Adrenal gland (tissue), 12 donors: ENCODE data around the gene ZBTB7C. TPM values are rescaled to one million over a fixed set of nuclear protein-coding genes. Genes with fewer than 3 reads are reported as not detected.

Experiments used
- DNase-seq, 7 donors: peaks; one replicate each; pipeline ENCODE4 v3.0.0-alpha.2; 2019 to 2020
- H3K27ac ChIP-seq, 5 donors: fragments of 200-600 bp; sonication (generic) in 4 of 5; 1 replicate in 3 of 5; 2 replicates in 2 of 5; pipeline versions ENCODE4 v1.5.1 to v1.8.0; 2016 to 2020; ENCODE audit warnings: mild to moderate bottlenecking in 1 of 5
- H3K27me3 ChIP-seq: fragments of 200-600 bp; 2 replicates; pipeline ENCODE4 v1.8.0; 2021
- H3K36me3 ChIP-seq, 2 donors: fragments of 200-600 bp; replicated peaks in 1 of 2; 1 replicate in 1 of 2; 2 replicates in 1 of 2; pipeline versions ENCODE4 v1.5.1 to v1.8.0; 2018 to 2022
- H3K4me1 ChIP-seq, 2 donors: fragments of 200-600 bp; replicated peaks in 1 of 2; 1 replicate in 1 of 2; 2 replicates in 1 of 2; pipeline versions ENCODE4 v1.5.1 to v1.8.0; 2018 to 2021
- H3K4me3 ChIP-seq, 4 donors: fragments of 200-600 bp; sonication (generic) in 3 of 4; one replicate each; pipeline ENCODE4 v1.5.1; 2016 to 2018
- H3K9me3 ChIP-seq, 3 donors: fragments of 200-600 bp; sonication (generic) in 1 of 3; replicated peaks in 1 of 3; 1 replicate in 2 of 3; 2 replicates in 1 of 3; pipeline versions ENCODE4 v1.5.1 to v1.8.0; 2016 to 2021
- POLR2A ChIP-seq, 2 donors: fragments of 450-650 bp; IDR thresholded peaks; one replicate each; pipeline ENCODE4 v1.6.1; 2017; ENCODE audit warnings: antibody characterized with exemption in 2 of 2, mild to moderate bottlenecking in 2 of 2, moderate library complexity in 1 of 2
- WGBS, 4 donors: extraction: QIAGEN DNeasy Blood & Tissue Kit in 2 of 4; methylation state at CpG; one replicate each; pipeline versions ENCODE4 v1.1.5 to v1.1.7; 2013 to 2017; 5-methylcytosine and 5-hydroxymethylcytosine counted together
- intact Hi-C, 2 donors: fragments of 100-400 bp; cut with DNase I; formaldehyde crosslinking; loops; one replicate each; pipeline versions ENCODE4 v1.14.1 to v1.15.0; 2022 to 2023
- polyA plus RNA-seq, 3 donors: library from polyadenylated mRNA; stranded (reverse); fragments of 200-250 nt in 2 of 3; fragments of 350-450 nt in 1 of 3; fragmentation: Illumina TruSeq in 1 of 3; extraction: RNeasy Lipid Tissue Mini Kit (QIAGEN cat#74804) in 1 of 3; gene quantifications; one replicate each; pipeline ENCODE4 v1.2.3, GENCODE V29; 2013 to 2014
- total RNA-seq, 9 donors: library from RNA; depleted of rRNA in 4 of 9; stranded (reverse); fragments of >200 nt in 4 of 9; fragments of 120-200 nt in 1 of 9; fragmentation: NEBNext Ultra II Directional in 1 of 9; extraction: Animal tissue kit (Norgen Biotek cat#: 25700) in 1 of 9; gene quantifications; one replicate each; pipeline versions ENCODE4 v1.1.0 to v1.2.4, GENCODE V29; 2013 to 2023
- TF ChIP-seq, protein P1 (sequence below), 6 experiments: fragments of 450-650 bp in 4 of 6; fragments of 200-600 bp in 2 of 6; sonication (generic) in 1 of 6; IDR thresholded peaks; 1 replicate in 5 of 6; 2 replicates in 1 of 6; pipeline versions ENCODE4 v1.5.1 to v1.8.0; 2016 to 2021; ENCODE audit warnings: antibody characterized with exemption in 6 of 6, mild to moderate bottlenecking in 2 of 6, moderate library complexity in 1 of 6
- donor health status: healthy with polysubstance abuse.
- donor health status: Bipolar disorder and iron deficiency.
- donor health status: DM: yes; HTN: yes; CAD: no.
- donor health status: DM: no; HTN: no; CAD: no.
- donor health status: DM: no; HTN: no; CAD: no.
- donor health status: DM: yes; HTN: yes; CAD: no.

ZBTB7C gene
- total and polyA plus RNA-seq, 12 donors, result 5.2 to 42.8 (median 26.8) TPM

DNA sequence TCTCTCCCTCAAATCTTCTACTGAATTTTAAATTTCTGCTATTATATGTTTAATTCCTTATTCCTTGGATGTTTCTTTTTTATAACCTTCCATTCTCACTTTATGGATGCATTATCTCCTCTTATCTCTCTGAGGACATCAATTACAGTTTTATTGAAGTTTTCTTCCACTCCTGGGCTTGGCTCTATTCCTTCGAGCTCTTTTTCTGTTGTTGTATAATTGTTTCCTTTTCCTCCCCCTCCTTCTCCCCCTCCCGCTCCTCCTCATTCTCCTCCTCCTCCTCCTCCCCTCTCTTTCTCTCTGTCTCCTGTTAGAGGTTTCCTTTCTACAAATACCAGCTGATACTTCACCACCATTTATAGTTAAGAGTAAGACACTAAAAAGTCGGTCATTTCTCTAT lies 209.8 kb downstream of the ZBTB7C start:
- intact Hi-C loops, result no loop called here
- TF ChIP-seq, protein P1, sequence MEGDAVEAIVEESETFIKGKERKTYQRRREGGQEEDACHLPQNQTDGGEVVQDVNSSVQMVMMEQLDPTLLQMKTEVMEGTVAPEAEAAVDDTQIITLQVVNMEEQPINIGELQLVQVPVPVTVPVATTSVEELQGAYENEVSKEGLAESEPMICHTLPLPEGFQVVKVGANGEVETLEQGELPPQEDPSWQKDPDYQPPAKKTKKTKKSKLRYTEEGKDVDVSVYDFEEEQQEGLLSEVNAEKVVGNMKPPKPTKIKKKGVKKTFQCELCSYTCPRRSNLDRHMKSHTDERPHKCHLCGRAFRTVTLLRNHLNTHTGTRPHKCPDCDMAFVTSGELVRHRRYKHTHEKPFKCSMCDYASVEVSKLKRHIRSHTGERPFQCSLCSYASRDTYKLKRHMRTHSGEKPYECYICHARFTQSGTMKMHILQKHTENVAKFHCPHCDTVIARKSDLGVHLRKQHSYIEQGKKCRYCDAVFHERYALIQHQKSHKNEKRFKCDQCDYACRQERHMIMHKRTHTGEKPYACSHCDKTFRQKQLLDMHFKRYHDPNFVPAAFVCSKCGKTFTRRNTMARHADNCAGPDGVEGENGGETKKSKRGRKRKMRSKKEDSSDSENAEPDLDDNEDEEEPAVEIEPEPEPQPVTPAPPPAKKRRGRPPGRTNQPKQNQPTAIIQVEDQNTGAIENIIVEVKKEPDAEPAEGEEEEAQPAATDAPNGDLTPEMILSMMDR (IDR thresholded peaks at IDR 0.05), result no peak
- no peak for TF ChIP-seq POLR2A (IDR thresholded peaks at IDR 0.05)
- Histone ChIP-seq H3K27me3 (no peaks in the 10 kb centered on the region), H3K4me3 (no peak overlapping the region), H3K9me3 (no peaks in the 10 kb centered on the region), H3K36me3 (no peaks in the 10 kb centered on the region), H3K4me1 (peaks cover 24 to 34% of the 10 kb centered on the region in 2 donors), H3K27ac (peak overlapping the region in 1 of 5 donors; percentile 19)
- DNase-seq, result peak in 4 of 7 donors; percentile 24 to 54 (median 42)
- 10 to 23% (median 14%) methylated on average over 3 of the region's 3 CpGs for WGBS, 4 donors

DNA sequence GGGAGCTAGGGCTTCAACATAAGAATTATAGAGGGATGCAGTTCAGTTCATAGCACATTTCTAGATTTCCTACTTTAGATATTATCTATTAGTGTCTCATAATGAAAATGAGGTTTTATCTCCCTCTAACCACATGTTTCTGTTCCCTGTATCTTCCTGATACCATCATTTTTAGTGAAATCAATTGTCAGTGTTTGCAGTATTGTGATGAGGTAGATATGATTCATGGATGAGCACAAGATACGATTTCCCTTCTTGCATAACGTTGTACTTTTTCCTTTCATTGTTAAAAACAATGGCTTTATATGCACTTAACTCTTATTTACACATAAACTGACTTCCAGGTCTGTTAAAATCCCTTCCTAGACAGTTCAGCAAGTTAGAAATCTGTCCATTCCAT lies 211.4 kb downstream of the ZBTB7C start:
- Histone ChIP-seq H3K27me3 (no peaks in the 10 kb centered on the region), H3K27ac (no peak overlapping the region), H3K9me3 (no peaks in the 10 kb centered on the region), H3K4me1 (peaks cover 36 to 49% of the 10 kb centered on the region in 2 donors), H3K4me3 (no peak overlapping the region), H3K36me3 (no peaks in the 10 kb centered on the region)
- WGBS, 4 donors, result 32 to 39% (median 37%) methylated on average over 2 of the region's 2 CpGs
- no peak for DNase-seq
- TF ChIP-seq, protein P1 (IDR thresholded peaks at IDR 0.05), result no peak
- TF ChIP-seq POLR2A (IDR thresholded peaks at IDR 0.05), result no peak
- intact Hi-C loops, result no loop called here

DNA sequence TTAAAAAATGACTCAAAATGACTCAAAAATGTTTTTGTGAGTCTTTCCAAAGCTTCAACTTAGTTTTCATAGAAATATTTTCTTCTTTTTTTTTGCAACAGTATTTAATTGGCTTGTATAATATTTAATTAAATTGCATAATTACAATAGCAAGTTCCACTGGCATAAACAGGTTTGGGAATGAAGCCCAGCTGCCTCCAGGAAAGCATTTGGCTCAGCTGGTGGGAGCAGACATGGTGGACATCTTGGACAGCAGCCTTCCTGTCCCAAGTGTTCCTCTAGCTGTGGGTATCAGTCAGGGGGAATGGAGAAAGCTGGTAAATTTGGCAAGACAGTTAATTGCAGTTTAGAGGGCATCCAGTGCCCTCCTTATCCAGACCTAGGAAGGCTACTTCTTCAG lies 213.4 kb downstream of the ZBTB7C start:
- H3K4me3 ChIP-seq, result no peak overlapping the region
- TF ChIP-seq, protein P1 (IDR thresholded peaks at IDR 0.05), result no peak
- TF ChIP-seq POLR2A (IDR thresholded peaks at IDR 0.05), result no peak
- H3K9me3 ChIP-seq, result no peaks in the 10 kb centered on the region
- intact Hi-C loops, result no loop called here
- DNase-seq, result peak in 2 of 7 donors; percentile 18 to 48
- H3K27ac ChIP-seq, result no peak overlapping the region
- no peaks in the 10 kb centered on the region for H3K36me3 ChIP-seq
- peaks cover 36 to 54% of the 10 kb centered on the region in 2 donors for H3K4me1 ChIP-seq
- H3K27me3 ChIP-seq, result no peaks in the 10 kb centered on the region

DNA sequence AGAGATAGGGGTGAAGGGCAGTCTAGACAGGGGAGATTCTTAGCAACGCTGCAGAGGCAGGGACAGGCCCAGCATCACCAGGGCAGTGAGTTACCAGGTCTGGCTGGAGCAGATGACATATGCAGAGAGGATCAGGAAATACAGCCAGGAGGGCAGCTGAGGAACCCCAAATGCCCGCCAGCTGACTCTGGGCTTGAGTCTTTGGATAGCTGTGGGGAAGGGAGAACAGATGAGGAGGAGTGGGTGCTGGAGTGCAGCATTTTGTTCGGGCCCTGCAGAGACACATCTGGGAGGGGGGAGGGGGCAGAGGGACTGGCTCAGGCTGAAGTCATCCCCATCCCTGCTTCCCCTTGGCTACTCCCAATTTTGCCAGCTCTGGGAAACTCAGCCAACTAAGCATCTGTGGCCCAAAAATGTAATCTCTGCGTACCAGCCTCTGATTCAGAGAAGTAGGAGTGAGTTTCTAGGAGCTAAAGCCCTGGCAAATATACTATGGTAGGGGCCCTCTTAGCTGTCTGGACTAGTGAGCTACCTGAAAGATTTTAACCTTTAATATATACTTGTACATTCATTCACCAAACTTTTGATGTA lies 214.5 kb downstream of the ZBTB7C start:
- Histone ChIP-seq H3K9me3 (no peaks in the 10 kb centered on the region), H3K4me1 (peaks cover 32 to 54% of the 10 kb centered on the region in 2 donors), H3K36me3 (no peaks in the 10 kb centered on the region), H3K27me3 (no peaks in the 10 kb centered on the region), H3K4me3 (no peak overlapping the region), H3K27ac (peak overlapping the region in 3 of 5 donors; percentile 72 to 83 (median 83))
- intact Hi-C loops, result no loop called here
- 49 to 60% (median 55%) methylated on average over 2 to 4 of the region's 4 CpGs for WGBS, 4 donors
- DNase-seq, result peak in 2 of 7 donors; percentile 32 to 47
- no peak for TF ChIP-seq POLR2A (IDR thresholded peaks at IDR 0.05)
- TF ChIP-seq, protein P1 (IDR thresholded peaks at IDR 0.05), result no peak
